GM19193 (cell line): ENCODE data around the gene PCNT.

Experiments used
- POLR2A ChIP-seq: IDR thresholded peaks from 4 replicates; pipeline ENCODE4 v1.6.1; 2011; ENCODE audit not compliant: insufficient read depth, insufficient read length; ENCODE audit errors: extremely low read depth

PCNT gene

DNA sequence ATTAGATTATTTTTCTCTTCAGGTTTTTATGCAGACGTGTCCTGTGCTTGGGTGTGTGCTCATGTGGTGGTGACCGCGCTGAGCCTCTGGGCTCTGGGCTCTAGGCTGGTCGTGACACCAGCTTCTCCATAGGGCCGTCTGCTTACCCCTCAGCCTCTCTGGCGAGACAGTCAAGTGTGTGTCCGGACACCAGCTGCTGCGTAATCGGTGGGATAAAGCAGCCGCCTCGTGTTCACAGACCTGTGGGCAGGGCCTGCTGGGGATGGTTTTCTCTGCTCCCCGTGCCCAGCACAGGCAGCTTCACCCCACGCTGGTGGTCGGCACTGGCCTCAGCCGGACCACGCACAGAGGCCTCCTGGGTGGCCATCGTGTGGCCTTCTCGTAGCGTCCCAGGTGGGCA lies 101.1 kb downstream of the PCNT start:
- TF ChIP-seq POLR2A = no peak

DNA sequence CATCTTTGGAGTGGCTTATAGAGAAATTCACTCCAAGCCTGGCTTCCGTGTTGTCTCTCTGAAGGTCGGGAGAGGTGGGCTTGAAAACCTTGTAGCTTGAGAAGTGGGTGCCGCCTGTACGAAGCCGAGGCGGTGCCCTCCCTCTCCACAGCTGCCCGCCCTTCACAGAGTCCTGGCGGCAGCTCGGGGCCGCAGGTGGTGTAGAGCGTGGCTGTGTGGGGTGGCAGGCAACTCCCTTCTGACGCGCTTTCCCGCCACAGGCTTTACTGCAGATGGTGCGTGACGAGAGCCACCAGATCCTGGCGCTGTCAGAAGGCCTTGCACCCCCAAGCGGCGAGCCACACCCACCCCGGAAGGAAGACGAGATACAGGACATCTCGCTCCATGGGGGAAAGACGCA lies 101.6 kb downstream of the PCNT start:
- TF ChIP-seq POLR2A = no peak

DNA sequence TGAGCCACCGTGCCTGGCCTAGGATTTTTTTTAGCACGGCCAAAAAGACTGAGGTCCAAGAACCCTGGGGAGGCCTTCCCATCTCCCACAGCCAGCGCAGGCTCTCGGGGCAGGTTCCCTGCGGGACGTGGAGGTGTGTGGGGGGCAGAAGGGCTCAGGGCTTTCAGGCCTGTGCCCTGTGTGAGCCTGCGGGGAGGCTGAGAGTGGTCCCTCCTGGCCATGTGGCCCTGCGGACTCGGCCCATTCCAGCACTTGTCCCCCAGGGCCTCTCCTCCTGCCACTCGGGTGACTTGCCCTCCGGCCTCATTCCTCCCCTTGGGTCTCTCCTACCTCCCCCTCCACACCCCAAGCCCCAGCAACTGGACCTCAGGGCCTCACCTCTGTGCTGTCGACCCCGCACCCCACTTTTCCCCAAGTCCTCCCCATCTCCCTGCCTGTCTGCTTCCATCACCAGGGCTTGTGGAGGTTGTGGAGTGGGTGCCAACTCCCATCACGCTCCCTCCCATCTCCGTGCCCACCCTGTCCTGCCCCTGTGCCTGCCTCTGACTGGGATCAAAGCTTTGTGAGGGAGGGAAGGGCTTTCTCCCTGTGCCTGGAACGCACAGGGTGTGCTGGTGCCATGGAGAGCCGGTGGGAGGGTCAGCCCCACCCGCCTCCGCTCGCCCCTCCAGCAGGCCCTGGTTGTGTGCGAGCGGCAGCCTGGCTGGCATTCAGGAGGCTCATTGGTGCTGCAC lies 102.5 kb downstream of the PCNT start:
- TF ChIP-seq POLR2A = no peak

DNA sequence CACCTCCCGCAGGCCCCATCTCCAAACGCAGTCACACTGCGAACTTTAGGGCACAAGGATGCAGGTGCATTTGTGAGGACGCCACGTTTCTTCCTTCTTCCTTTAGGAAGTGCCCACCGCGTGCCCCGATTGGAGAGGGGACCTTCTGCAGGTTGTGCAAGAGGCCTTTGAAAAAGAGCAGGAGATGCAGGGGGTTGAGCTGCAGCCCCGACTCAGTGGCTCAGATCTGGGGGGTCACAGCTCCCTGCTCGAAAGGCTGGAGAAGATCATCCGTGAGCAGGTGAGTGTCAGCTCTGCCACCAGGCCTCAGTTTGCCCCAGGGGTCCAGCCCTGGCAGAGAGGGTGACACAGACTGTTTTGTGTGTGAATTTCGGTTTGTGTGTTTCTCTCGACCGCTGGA lies 103.6 kb downstream of the PCNT start:
- no peak for TF ChIP-seq POLR2A

DNA sequence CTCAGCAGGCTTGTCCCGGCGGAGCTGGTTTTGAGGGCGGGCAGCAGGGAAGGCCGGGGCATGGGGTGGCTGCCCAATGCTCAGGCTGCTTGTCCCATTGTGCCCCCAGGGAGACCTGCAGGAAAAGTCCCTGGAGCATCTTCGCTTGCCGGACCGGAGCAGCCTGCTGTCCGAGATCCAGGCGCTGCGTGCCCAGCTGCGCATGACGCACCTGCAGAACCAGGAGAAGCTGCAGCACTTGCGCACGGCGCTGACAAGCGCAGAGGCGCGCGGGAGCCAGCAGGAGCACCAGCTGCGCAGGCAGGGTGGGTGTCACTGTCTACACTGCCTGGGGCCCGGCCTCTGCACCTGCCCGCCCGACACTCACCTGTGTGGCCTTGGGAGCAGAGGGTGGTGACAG lies 104.3 kb downstream of the PCNT start:
- no peak for TF ChIP-seq POLR2A

DNA sequence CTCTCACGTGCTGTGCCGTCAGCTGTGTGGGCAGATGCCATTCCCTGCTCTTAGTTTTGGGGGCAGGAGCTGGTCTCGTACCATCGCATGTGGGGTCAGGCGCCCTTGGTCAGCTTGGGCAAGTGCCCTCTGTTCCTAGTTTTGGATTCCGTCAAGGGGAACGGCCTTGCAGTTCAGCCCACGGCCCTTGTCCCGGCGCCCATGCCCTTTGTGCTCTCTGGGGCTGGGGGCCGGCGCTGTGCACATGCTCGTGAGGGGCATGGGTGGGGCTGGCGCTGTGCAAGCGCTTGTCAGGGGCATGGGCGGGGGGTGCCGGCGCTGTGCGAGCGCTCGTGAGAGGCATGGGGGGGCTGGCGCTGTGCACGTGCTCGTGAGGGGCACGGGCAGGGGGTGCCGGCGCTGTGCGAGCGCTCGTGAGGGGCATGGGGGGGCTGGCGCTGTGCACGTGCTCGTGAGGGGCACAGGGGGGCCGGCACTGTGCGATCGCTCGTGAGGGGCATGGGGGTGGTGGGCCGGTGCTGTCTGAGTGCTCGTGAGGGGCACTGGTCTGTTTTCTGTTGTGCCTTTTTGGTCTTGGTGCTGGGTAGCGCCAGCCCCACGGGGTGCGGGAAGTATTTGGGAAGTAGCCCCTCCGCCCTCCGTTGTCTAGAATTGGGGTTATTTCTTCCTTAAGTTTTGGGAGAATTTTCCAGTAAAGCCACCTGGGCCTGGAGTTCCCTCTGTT lies 105.2 kb downstream of the PCNT start:
- TF ChIP-seq POLR2A = no peak

DNA sequence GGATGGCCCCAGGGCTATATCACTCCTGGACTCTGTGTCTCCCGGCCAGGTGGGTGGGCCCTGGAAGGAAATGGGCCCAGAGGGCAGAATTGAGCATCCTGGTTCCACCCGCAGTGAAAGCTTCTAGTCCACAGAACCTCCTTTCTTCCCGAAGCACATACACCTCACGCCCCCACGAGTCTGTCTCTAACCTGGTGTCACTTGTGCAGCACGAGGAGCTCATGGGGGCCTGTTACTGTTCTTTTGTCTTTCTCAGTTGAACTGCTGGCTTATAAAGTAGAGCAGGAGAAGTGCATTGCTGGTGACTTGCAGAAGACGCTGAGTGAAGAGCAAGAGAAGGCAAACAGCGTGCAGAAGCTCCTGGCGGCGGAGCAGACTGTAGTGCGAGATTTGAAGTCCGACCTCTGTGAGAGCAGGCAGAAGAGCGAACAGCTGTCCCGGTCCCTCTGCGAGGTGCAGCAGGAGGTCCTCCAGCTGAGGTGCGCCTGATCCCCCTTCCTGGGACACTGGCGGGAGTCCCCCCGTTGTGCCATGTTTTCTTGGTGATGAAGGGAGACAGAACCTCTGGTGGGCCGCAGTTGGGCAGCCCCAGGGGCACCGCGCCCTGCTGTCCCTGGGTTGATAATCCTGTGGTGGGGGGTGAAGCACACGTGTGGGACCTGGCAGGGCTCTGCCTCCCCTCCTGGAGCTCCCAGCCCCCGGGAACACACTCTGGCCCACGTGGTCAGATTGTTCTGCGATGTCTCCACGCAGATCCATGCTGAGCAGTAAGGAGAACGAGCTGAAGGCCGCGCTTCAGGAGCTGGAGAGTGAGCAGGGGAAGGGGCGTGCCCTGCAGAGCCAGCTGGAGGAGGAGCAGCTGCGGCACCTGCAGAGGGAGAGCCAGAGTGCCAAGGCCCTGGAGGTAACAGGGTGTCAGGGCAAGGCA lies 106.1 kb downstream of the PCNT start:
- TF ChIP-seq POLR2A = no peak

DNA sequence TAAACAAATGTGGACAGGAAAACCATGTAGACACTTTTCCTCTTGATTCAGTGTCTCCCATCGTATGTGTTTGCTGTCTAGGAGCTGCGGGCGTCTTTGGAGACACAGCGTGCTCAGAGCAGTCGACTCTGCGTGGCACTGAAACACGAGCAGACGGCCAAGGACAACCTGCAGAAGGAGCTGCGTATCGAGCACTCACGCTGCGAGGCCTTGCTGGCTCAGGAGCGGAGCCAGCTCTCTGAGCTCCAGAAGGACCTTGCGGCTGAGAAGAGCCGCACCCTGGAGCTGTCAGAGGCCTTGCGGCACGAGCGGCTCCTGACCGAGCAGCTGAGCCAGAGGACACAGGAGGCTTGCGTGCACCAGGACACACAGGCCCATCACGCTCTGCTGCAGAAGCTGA lies 107.5 kb downstream of the PCNT start:
- TF ChIP-seq POLR2A = no peak

DNA sequence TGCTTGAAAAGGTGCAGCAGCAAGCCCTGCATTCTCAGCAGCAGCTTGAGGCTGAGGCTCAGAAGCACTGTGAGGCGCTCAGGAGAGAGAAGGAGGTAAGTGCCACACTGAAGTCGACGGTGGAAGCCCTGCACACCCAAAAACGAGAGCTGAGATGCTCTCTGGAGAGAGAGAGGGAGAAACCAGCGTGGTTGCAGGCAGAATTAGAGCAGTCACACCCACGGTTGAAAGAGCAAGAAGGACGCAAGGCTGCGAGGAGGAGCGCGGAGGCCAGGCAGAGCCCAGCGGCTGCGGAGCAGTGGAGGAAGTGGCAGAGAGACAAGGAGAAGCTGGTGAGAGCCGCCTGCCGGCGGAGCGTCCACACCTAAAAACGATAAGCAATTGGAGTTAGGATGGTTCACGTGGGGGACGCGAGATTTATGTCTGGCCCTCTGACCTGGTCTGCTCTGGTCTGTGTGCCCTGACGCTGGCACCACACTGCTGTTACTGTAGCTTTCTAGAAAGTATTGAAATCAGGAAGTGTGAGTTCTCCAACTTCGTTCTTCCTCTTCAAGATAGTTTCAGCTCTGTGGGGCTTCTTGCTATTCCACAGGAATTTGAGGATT lies 108.0 kb downstream of the PCNT start:
- TF ChIP-seq POLR2A = no peak

DNA sequence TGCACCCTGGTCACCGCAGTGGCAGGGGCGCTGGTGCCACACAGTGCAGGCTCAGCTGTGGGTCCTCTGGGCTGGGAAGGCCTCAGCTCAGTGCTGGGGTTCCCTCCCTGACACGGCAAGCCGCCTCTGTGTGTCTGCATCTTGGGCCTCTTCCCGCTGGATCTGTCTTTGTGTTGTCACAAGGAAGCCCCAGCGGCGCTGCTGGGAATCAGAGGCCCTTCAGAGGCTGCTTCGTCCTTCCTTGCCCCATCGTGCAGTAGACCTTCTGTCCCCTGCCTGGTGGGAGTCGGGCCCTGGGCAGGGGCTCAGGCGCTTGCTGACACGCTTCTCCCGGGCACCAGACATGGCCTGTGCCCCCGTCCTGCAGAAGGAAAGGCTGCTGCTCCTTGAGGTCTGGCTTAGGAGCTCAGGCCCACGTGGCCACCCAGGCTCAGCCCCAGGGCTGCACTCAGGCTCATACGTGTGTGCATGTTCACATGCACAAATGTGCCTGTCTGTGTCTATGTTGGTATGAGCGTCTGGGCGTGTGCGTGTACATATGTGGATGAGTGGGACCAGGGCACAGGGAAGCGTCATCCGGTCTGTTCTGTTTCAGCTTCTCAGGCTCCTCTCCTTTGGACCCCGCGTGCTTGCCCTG lies 110.5 kb downstream of the PCNT start:
- no peak for TF ChIP-seq POLR2A

DNA sequence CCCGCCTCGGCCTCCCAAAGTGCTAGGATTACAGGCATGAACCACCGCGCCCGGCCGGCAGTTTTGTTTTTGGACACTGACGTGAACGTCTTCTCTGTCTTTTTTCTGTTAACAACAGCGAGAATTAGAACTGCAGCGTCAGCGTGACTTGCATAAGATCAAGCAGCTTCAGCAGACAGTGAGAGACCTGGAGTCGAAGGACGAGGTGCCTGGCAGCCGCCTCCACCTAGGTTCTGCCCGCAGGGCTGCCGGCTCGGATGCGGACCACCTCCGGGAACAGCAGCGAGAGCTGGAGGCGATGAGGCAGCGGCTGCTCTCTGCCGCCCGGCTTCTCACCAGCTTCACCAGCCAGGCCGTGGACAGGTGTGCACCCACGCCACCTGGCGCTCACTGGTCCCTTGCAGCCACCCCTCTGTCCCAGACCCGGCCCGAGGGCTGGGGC lies 111.9 kb downstream of the PCNT start:
- no peak for TF ChIP-seq POLR2A

DNA sequence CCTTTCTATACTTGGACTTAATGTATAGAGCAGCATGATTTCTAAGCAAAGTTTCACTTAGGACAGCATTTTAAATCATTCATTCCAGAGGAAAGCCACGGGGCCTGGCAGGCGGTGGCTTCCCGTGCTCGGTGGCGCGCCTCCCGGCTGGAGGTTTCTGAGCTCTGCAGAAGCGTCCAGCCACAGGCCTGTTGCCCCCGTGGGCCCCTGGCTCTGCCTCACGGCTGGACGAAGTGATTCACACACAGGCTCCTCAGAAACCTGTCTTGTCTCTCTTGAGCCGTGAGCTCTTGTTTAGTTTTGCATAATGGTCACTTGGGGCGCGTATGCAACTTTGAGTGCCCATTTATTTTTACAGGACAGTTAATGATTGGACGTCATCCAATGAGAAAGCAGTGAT lies 112.7 kb downstream of the PCNT start:
- TF ChIP-seq POLR2A = no peak

DNA sequence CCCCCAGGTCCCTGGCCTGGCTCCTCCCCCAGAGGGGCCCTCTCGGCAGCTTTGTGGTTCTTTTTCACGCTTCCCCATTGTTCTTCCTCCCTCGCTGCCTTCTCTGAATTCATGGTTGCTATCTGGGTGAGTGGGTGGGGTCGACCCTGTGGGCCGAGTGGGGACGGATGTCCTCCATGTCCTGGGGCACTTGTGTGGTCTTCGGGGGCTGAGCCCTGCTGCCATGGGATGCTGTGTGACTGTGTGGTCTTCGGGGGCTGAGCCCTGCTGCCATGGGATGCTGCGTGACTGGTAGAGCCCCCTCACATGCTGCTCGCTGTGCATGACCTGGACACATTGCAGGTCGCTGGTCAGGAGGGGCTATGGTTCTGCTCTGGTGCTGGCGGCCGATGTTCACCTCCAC lies 113.1 kb downstream of the PCNT start:
- TF ChIP-seq POLR2A = no peak

DNA sequence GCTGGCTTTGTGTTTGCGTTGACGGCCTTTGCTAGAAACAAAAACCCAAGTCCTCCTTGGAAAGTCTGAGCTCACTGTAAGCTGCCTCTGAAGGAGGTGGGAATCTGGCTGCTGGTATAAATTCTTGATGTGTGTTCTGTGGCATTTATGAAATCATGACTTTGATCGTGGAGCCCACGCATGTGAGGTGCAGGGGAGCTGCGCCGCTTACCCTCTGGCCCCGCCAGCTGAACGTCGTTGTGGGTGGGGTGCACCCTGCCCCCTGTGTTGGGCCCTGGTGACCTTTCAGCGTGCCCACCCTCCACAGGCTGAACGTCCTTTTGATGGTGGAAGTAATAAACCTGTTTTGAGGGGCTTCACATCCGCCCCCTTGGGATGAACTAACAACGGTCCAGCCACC lies 113.6 kb downstream of the PCNT start:
- no peak for TF ChIP-seq POLR2A
